ENCODE data around the gene MAP1B. TPM values are rescaled to one million over a fixed set of nuclear protein-coding genes. Genes with fewer than 3 reads are reported as not detected.
A peak's percentile ranks its signal among the peaks of the same experiment; 100 is the strongest.

The MAP1B gene
- total and polyA plus RNA-seq, 7 experiments from 2014 or later = 0.06 to 0.21 (median 0.10) TPM; not detected in 4

DNA sequence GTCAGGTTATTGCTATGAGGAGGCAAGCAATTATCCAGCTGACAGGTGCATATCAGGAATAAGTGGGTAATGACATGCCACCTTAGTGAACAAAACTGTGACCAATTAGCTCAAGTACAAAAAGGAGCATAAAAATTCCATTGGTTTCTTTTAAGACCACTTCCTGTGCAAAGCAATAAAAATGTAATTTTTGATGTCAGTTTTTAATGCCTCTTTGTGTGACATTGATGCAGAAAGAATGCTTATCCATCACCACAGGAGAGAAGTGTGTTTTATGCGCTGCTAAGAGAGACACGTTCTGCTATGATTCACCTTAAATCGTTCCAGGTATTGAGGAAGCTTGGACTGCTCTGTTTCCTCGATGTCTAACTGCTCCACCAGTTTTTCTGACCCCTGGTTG is 116.1 kb downstream of the MAP1B start:
- H3K9me3 ChIP-seq (ENCODE audit: control insufficient read depth in 2 of 3, low read length in 3 of 3) = no peaks in the 10 kb centered on the region
- H3K27ac Mint-ChIP-seq = no peak overlapping the region
- ChIA-PET CTCF (no interaction called here), POLR2A (no interaction called here)
- no peak overlapping the region for H3K4me3 Mint-ChIP-seq
- H3K4me1 ChIP-seq (ENCODE audit: control insufficient read depth in 2 of 2, insufficient read depth in 2 of 2, low read length in 2 of 2) = no peaks in the 10 kb centered on the region
- H3K27ac ChIP-seq (ENCODE audit: low read depth, low read length) = no peak overlapping the region
- no peak for DNase-seq
- no peaks in the 10 kb centered on the region for H3K27me3 ChIP-seq (ENCODE audit: control insufficient read depth in 2 of 2, insufficient read depth in 2 of 2, low read length in 2 of 2)
- no peaks in the 10 kb centered on the region for H3K9me3 Mint-ChIP-seq
- ATAC-seq = no peak
- H3K4me3 ChIP-seq (ENCODE audit: low read length) = no peak overlapping the region
- H3K27me3 Mint-ChIP-seq = no peaks in the 10 kb centered on the region
- peaks cover 0 to 4% (median 0%) of the 10 kb centered on the region in 7 donors for H3K4me1 Mint-ChIP-seq
- peaks cover 0 to 90% (median 4%) of the 10 kb centered on the region in 3 experiments for H3K36me3 ChIP-seq (ENCODE audit: control insufficient read depth in 2 of 3, insufficient read depth in 3 of 3, low read length in 3 of 3)
- H3K36me3 Mint-ChIP-seq = peaks cover 17 to 89% (median 59%) of the 10 kb centered on the region in 5 donors
- intact Hi-C loops (cut with micrococcal nuclease) = loop anchor here in 1 of 2 donors (5.0 kb wide), 1 partner anchor 121 kb away; no protein-coding TSS in a partner anchor

DNA sequence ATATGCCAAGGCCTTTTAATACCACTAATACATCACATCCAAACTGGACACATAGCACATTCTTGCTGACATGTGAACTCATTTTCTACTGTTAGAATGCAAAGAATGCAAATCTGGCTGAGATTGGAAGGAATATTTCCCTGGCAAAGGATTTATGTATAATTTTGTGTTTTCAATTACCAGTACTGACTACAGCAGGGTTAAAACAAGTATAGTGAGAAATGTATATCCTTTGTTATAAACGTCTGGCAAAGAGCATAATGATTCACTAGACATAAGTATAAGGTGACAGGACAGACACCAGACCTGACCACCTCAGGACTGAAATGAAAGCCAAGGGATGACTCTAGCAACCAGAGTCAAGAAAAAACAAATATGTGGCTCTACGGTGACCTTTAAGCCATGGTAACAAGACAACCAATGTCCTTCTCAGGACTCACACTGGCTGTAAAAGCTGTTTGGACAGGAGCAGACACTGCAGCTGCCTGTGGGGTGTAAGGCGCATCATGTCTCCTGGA is 117.7 kb downstream of the MAP1B start:
- DNase-seq (no peak), ATAC-seq (no peak)
- H3K4me1 ChIP-seq (ENCODE audit: control insufficient read depth in 2 of 2, insufficient read depth in 2 of 2, low read length in 2 of 2) = no peaks in the 10 kb centered on the region
- Mint-ChIP-seq H3K9me3 (no peaks in the 10 kb centered on the region), H3K4me1 (peaks cover 0 to 5% (median 1%) of the 10 kb centered on the region in 7 donors), H3K27ac (no peak overlapping the region), H3K27me3 (no peaks in the 10 kb centered on the region), H3K36me3 (peaks cover 12 to 77% (median 44%) of the 10 kb centered on the region in 5 donors), H3K4me3 (no peak overlapping the region)
- intact Hi-C loops (cut with micrococcal nuclease) = loop anchor here in 1 of 2 donors (5.0 kb wide), 1 partner anchor 123 kb away; no protein-coding TSS in a partner anchor
- ChIA-PET POLR2A (no interaction called here), CTCF (no interaction called here)
- no peaks in the 10 kb centered on the region for H3K27me3 ChIP-seq (ENCODE audit: control insufficient read depth in 2 of 2, insufficient read depth in 2 of 2, low read length in 2 of 2)
- H3K4me3 ChIP-seq (ENCODE audit: low read length) = no peak overlapping the region
- H3K36me3 ChIP-seq (ENCODE audit: control insufficient read depth in 2 of 3, insufficient read depth in 3 of 3, low read length in 3 of 3) = peaks cover 0 to 82% (median 4%) of the 10 kb centered on the region in 3 experiments
- no peaks in the 10 kb centered on the region for H3K9me3 ChIP-seq (ENCODE audit: control insufficient read depth in 2 of 3, low read length in 3 of 3)
- no peak overlapping the region for H3K27ac ChIP-seq (ENCODE audit: low read depth, low read length)

DNA sequence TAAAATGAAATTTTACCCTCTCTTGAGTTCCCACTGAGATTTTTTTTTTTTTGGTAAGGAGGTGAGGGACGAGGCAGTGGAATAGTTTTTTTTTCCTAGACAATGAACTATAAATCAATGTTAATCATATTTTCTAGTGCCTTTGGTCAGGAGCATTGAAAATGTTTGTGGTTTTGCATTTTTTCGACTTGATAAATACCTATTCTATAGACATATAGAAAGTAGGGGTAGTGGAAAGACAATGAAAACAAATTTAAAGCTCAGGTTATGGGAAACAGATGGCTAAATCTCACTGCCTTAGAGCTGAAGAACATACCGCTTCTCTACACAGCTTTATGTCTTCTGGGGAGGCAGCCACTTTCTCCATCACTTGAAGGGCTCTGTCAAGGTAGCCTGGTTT is 118.5 kb downstream of the MAP1B start:
- Mint-ChIP-seq H3K9me3 (no peaks in the 10 kb centered on the region), H3K27me3 (peaks cover 0 to 4% (median 0%) of the 10 kb centered on the region in 5 donors), H3K4me1 (peaks cover 2 to 11% (median 9%) of the 10 kb centered on the region in 7 donors), H3K36me3 (peaks cover 17 to 80% (median 50%) of the 10 kb centered on the region in 5 donors), H3K4me3 (no peak overlapping the region), H3K27ac (no peak overlapping the region)
- intact Hi-C loops (cut with micrococcal nuclease) = no loop called here
- CTCF ChIA-PET = no interaction called here
- DNase-seq (no peak), ATAC-seq (no peak)
- Histone ChIP-seq H3K9me3 (ENCODE audit: control insufficient read depth in 2 of 3, low read length in 3 of 3) (no peaks in the 10 kb centered on the region), H3K4me3 (ENCODE audit: low read length) (no peak overlapping the region), H3K27ac (ENCODE audit: low read depth, low read length) (no peak overlapping the region), H3K27me3 (ENCODE audit: control insufficient read depth in 2 of 2, insufficient read depth in 2 of 2, low read length in 2 of 2) (no peaks in the 10 kb centered on the region), H3K36me3 (ENCODE audit: control insufficient read depth in 2 of 3, insufficient read depth in 3 of 3, low read length in 3 of 3) (peaks cover 0 to 74% (median 4%) of the 10 kb centered on the region in 3 experiments), H3K4me1 (ENCODE audit: control insufficient read depth in 2 of 2, insufficient read depth in 2 of 2, low read length in 2 of 2) (no peaks in the 10 kb centered on the region)
- POLR2A ChIA-PET = no interaction called here

DNA sequence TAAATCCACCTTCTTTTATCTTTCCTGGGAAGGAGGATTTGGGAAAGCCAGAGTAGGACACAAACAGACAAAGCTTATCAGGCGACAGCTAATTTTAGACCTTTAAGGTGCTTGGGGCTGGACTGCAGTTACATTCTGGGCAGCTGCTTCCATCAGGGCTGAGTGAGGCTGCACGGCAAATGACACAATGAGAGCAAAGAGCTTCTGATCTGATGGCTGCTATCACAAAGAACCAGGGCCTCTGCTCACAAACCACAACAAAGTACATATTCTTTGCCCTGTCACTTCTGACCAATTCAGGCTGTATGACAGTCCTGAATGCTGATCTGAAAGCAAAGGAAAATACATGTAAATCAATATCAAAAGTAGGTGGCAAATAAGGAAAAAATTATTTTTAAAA is 119.7 kb downstream of the MAP1B start:
- no peaks in the 10 kb centered on the region for H3K27me3 ChIP-seq (ENCODE audit: control insufficient read depth in 2 of 2, insufficient read depth in 2 of 2, low read length in 2 of 2)
- H3K4me3 ChIP-seq (ENCODE audit: low read length) = no peak overlapping the region
- intact Hi-C loops (cut with micrococcal nuclease) = no loop called here
- ATAC-seq (no peak), DNase-seq (no peak)
- peaks cover 18 to 77% (median 38%) of the 10 kb centered on the region in 5 donors for H3K36me3 Mint-ChIP-seq
- CTCF ChIA-PET = no interaction called here
- no peak overlapping the region for H3K4me3 Mint-ChIP-seq
- peaks cover 0 to 6% (median 0%) of the 10 kb centered on the region in 5 donors for H3K27me3 Mint-ChIP-seq
- no peak overlapping the region for H3K27ac Mint-ChIP-seq
- no peaks in the 10 kb centered on the region for H3K9me3 ChIP-seq (ENCODE audit: control insufficient read depth in 2 of 3, low read length in 3 of 3)
- POLR2A ChIA-PET = no interaction called here
- H3K27ac ChIP-seq (ENCODE audit: low read depth, low read length) = no peak overlapping the region
- H3K36me3 ChIP-seq (ENCODE audit: control insufficient read depth in 2 of 3, insufficient read depth in 3 of 3, low read length in 3 of 3) = peaks cover 0 to 62% (median 4%) of the 10 kb centered on the region in 3 experiments
- H3K4me1 ChIP-seq (ENCODE audit: control insufficient read depth in 2 of 2, insufficient read depth in 2 of 2, low read length in 2 of 2) = peaks cover 0 to 4% of the 10 kb centered on the region in 2 donors
- peaks cover 10 to 22% (median 15%) of the 10 kb centered on the region in 7 donors for H3K4me1 Mint-ChIP-seq
- H3K9me3 Mint-ChIP-seq = no peaks in the 10 kb centered on the region

DNA sequence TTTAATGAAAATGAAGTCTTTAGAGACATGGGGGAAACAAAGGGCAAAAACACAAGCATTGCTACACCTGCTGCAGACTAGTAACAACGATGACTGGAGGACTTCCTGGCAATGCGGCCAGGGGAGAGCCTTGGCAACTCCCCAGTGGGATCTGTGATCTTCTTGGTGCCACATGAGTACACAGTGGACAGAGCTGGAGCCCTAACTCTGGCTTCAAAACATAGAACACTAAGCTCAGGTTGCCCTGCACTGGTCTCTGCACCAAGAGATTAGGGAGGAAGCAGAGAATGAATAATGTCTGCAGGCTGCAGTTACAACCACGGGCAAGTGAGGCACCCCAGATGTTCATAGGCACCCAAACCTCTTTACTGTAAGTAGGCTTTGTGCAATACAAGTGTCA is 121.7 kb downstream of the MAP1B start:
- peaks cover 18 to 58% (median 32%) of the 10 kb centered on the region in 5 donors for H3K36me3 Mint-ChIP-seq
- DNase-seq (no peak), ATAC-seq (no peak)
- H3K9me3 Mint-ChIP-seq = no peaks in the 10 kb centered on the region
- H3K4me3 Mint-ChIP-seq = no peak overlapping the region
- Histone ChIP-seq H3K4me1 (ENCODE audit: control insufficient read depth in 2 of 2, insufficient read depth in 2 of 2, low read length in 2 of 2) (peaks cover 8 to 21% of the 10 kb centered on the region in 2 donors), H3K9me3 (ENCODE audit: control insufficient read depth in 2 of 3, low read length in 3 of 3) (no peaks in the 10 kb centered on the region), H3K27me3 (ENCODE audit: control insufficient read depth in 2 of 2, insufficient read depth in 2 of 2, low read length in 2 of 2) (no peaks in the 10 kb centered on the region), H3K36me3 (ENCODE audit: control insufficient read depth in 2 of 3, insufficient read depth in 3 of 3, low read length in 3 of 3) (peaks cover 0 to 42% (median 4%) of the 10 kb centered on the region in 3 experiments), H3K4me3 (ENCODE audit: low read length) (no peak overlapping the region), H3K27ac (ENCODE audit: low read depth, low read length) (no peak overlapping the region)
- CTCF ChIA-PET = no interaction called here
- H3K27me3 Mint-ChIP-seq = peaks cover 0 to 10% (median 0%) of the 10 kb centered on the region in 5 donors
- no peak overlapping the region for H3K27ac Mint-ChIP-seq
- intact Hi-C loops (cut with micrococcal nuclease) = no loop called here
- peaks cover 22 to 38% (median 30%) of the 10 kb centered on the region in 7 donors for H3K4me1 Mint-ChIP-seq
- POLR2A ChIA-PET = no interaction called here

DNA sequence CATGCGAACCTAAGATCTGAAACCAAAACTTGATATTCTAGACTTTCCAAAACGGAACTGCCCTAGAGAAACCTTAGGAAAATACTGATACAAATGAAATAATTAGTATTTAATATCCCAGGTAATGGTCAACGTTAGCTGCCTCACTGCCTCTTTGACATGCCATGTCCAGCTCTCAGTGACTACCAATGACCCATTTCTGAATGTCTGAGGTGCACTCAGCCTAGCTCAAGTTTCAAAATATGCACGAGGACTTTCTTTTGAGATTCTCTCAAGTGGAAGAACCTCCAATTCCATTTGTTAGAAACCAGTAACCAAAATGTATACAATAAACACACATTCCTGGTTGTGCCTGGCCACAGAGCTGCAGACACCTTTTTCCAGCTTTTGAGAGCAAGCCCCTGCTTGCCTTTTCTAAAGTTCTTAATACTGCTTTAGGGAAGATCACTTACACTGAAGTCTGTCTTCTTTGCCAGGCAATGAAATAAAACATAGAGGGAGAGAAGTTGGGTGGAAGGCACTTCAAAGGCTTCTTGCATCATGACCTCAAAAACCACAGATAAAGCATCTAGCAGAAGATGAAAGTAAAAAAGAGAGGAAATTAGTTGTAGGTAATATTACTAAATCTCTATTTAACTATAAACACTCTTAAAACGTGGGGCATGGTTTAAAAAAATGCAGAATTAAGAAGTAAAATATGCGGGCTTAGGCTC is 124.9 kb downstream of the MAP1B start:
- H3K4me3 ChIP-seq (ENCODE audit: low read length) = peak overlapping the region; percentile 6
- H3K4me3 Mint-ChIP-seq = peak overlapping the region in 9 of 10 donors; percentile 2 to 66 (median 47)
- ATAC-seq = peak; percentile 48

More for the DNA sequence above, 124.9 kb downstream of the MAP1B start:
- no peaks in the 10 kb centered on the region for H3K27me3 ChIP-seq (ENCODE audit: control insufficient read depth in 2 of 2, insufficient read depth in 2 of 2, low read length in 2 of 2)
- peaks cover 8 to 32% of the 10 kb centered on the region in 2 donors for H3K4me1 ChIP-seq (ENCODE audit: control insufficient read depth in 2 of 2, insufficient read depth in 2 of 2, low read length in 2 of 2)
- POLR2A ChIA-PET = no interaction called here
- peaks cover 0 to 23% (median 0%) of the 10 kb centered on the region in 3 experiments for H3K36me3 ChIP-seq (ENCODE audit: control insufficient read depth in 2 of 3, insufficient read depth in 3 of 3, low read length in 3 of 3)
- intact Hi-C loops (cut with micrococcal nuclease) = loop anchor here in 1 of 2 donors (2.0 to 5.0 kb wide), 3 partner anchors 40 to 95 kb away; no protein-coding TSS in a partner anchor
- Mint-ChIP-seq H3K27me3 (peaks cover 0 to 14% (median 0%) of the 10 kb centered on the region in 5 donors), H3K27ac (peak overlapping the region in 4 of 9 donors; percentile 1 to 60 (median 16)), H3K9me3 (no peaks in the 10 kb centered on the region), H3K4me1 (peaks cover 34 to 61% (median 49%) of the 10 kb centered on the region in 7 donors), H3K36me3 (peaks cover 12 to 47% (median 22%) of the 10 kb centered on the region in 5 donors)
- no peak overlapping the region for H3K27ac ChIP-seq (ENCODE audit: low read depth, low read length)
- CTCF ChIA-PET = interaction anchor here (0.5 kb wide), 1 partner anchor 378 kb away, joined by 3 read pairs; no protein-coding TSS in a partner anchor
- peak in 6 of 9 donors; percentile 16 to 47 (median 44) for DNase-seq
- no peaks in the 10 kb centered on the region for H3K9me3 ChIP-seq (ENCODE audit: control insufficient read depth in 2 of 3, low read length in 3 of 3)
